NT2/D1 (cell line): ENCODE measurements around the gene HK1.

ENCODE experiments used
- SUZ12 ChIP-seq: IDR thresholded peaks from 2 replicates; pipeline ENCODE4 v1.6.1; 2011; ENCODE audit not compliant: insufficient read length, insufficient read depth; ENCODE audit errors: extremely low read depth
- YY1 ChIP-seq: IDR thresholded peaks from 2 replicates; pipeline ENCODE4 v1.6.1; 2011; ENCODE audit not compliant: insufficient read length, insufficient read depth
- ZNF274 ChIP-seq: IDR thresholded peaks from 2 replicates; pipeline ENCODE4 v1.6.1; 2011; ENCODE audit warnings: mild to moderate bottlenecking, low read depth, low read length

DNA sequence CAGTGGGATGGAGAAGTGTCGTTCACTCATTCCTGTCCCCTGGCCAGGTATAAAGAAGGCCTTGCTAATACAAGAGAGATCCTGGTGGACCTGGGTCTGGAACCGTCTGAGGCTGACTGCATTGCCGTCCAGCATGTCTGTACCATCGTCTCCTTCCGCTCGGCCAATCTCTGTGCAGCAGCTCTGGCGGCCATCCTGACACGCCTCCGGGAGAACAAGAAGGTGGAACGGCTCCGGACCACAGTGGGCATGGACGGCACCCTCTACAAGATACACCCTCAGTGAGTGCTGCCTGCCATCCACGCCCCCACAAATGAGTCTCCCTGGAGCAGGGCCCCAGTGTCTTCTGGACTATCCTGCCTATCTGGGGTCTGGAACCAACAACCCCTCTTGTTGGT lies 31.0 kb upstream of the HK1 start:
- TF ChIP-seq YY1 (no peak), ZNF274 (no peak), SUZ12 (no peak)
